GM12878 (cell line): ENCODE data around the gene MAPK8IP3. TPM values are rescaled to one million over a fixed set of nuclear protein-coding genes. Genes with fewer than 3 reads are reported as not detected.

Source experiments
- BCL3 ChIP-seq: IDR thresholded peaks from 2 replicates; pipeline ENCODE4 v1.6.1; 2011; ENCODE audit warnings: borderline replicate concordance, low read depth, mild to moderate bottlenecking, moderate library complexity, low read length; ENCODE audit not compliant: insufficient read depth, poor library complexity, severe bottlenecking
- E2F8 ChIP-seq: fragments of 450-650 bp; IDR thresholded peaks from 2 replicates; pipeline ENCODE4 v1.6.1; 2018; ENCODE audit warnings: mild to moderate bottlenecking, low read depth, moderate library complexity; ENCODE audit not compliant: partially characterized antibody
- ETV6 ChIP-seq, 2 experiments: fragments of 450-650 bp in 1 of 2; IDR thresholded peaks in 1 of 2; conservative IDR thresholded peaks in 1 of 2; 2 replicates each; pipeline ENCODE4 v1.6.1; 2014; ENCODE audit warnings: antibody characterized with exemption in 1 of 2, borderline replicate concordance in 1 of 2, low read depth in 1 of 2, mild to moderate bottlenecking in 1 of 2, moderate library complexity in 1 of 2
- MTA3 ChIP-seq: IDR thresholded peaks from 2 replicates; pipeline ENCODE4 v1.6.1; 2012; ENCODE audit warnings: low read length, inconsistent platforms, borderline replicate concordance
- NFIC ChIP-seq: IDR thresholded peaks from 2 replicates; pipeline ENCODE4 v1.6.1; 2012; ENCODE audit warnings: low read depth, mild to moderate bottlenecking, inconsistent platforms, low read length, moderate library complexity
- NFYA ChIP-seq: IDR thresholded peaks from 2 replicates; pipeline ENCODE4 v1.6.1; 2011; ENCODE audit warnings: low read depth, mild to moderate bottlenecking, low read length, improper control_type of control experiment, borderline replicate concordance
- POLR2A ChIP-seq: IDR thresholded peaks from 2 replicates; pipeline ENCODE4 v1.6.1; 2011; ENCODE audit warnings: low read depth, mild to moderate bottlenecking, low read length
- POLR2AphosphoS2 ChIP-seq: IDR thresholded peaks from 2 replicates; pipeline ENCODE4 v1.6.1; 2011; ENCODE audit warnings: low read depth, mild to moderate bottlenecking, low read length, improper control_type of control experiment, moderate library complexity
- POLR2AphosphoS5 ChIP-seq: IDR thresholded peaks from 2 replicates; pipeline ENCODE4 v1.6.1; 2011; ENCODE audit warnings: mild to moderate bottlenecking, low read length, inconsistent platforms
- SREBF2 ChIP-seq: IDR thresholded peaks from 2 replicates; pipeline ENCODE4 v1.6.1; 2012; ENCODE audit warnings: mild to moderate bottlenecking, low read length
- polyA plus RNA-seq, 11 experiments: library from polyadenylated mRNA; depleted of rRNA in 4 of 11; unstranded in 6 of 11; stranded (reverse) in 5 of 11; fragments of >200 nt; fragmentation: Nextera tagmentation in 4 of 11; fragmentation: Illumina TruSeq in 1 of 11; extraction: Ambion mirVana in 4 of 11; extraction: Trizol in 1 of 11; gene quantifications; 1 replicate in 1 of 11; 2 replicates in 10 of 11; pipeline versions ENCODE4 v1.2.1 to v1.2.3, GENCODE V29; 2011 to 2016; ENCODE audit warnings: inconsistent platforms in 2 of 11, missing spikeins in 2 of 11, low read depth in 1 of 11
- total RNA-seq, 4 experiments: library from RNA; depleted of rRNA in 3 of 4; stranded (reverse); fragments of >200 nt in 3 of 4; fragmentation: Illumina TruSeq in 1 of 4; extraction: Trizol in 1 of 4; gene quantifications; 2 replicates each; pipeline versions ENCODE4 v1.2.1 to v1.2.3, GENCODE V29; 2013 to 2021
- TF ChIP-seq, protein P1 (sequence below): IDR thresholded peaks from 2 replicates; pipeline ENCODE4 v1.6.1; 2011; ENCODE audit warnings: borderline replicate concordance, low read depth, mild to moderate bottlenecking, moderate library complexity, mixed read lengths, low read length; ENCODE audit not compliant: insufficient read depth; ENCODE audit errors: extremely low read length
- TF ChIP-seq, protein P2 (sequence below): fragments of 450-650 bp; formaldehyde crosslinking; IDR thresholded peaks from 2 replicates; pipeline ENCODE4 v1.5.0; 2022; ENCODE audit warnings: mild to moderate bottlenecking, missing genetic modification characterization
- TF ChIP-seq, protein P3 (sequence below): IDR thresholded peaks from 2 replicates; pipeline ENCODE4 v1.6.1; 2011; ENCODE audit warnings: low read depth, mild to moderate bottlenecking, low read length, moderate library complexity, borderline replicate concordance; ENCODE audit errors: extremely low read depth
- TF ChIP-seq, protein P4 (sequence below): fragments of 150-350 bp; IDR thresholded peaks from 2 replicates; pipeline ENCODE4 v1.6.1; 2016; ENCODE audit warnings: low read depth, low read length

Gene MAPK8IP3
- total and polyA plus RNA-seq, 10 of the 15 experiments (the other 5 are each of a cell fraction or from before 2014, with no cell fraction given): 0.06 to 67.9 (median 18.2) TPM

- TF ChIP-seq, protein P1, sequence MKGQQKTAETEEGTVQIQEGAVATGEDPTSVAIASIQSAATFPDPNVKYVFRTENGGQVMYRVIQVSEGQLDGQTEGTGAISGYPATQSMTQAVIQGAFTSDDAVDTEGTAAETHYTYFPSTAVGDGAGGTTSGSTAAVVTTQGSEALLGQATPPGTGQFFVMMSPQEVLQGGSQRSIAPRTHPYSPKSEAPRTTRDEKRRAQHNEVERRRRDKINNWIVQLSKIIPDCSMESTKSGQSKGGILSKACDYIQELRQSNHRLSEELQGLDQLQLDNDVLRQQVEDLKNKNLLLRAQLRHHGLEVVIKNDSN: no peak
- TF ChIP-seq BCL3 (peak; percentile 23), MTA3 (no peak), NFIC (no peak; the same call in 1 of the 2 replicates), POLR2A (peak; percentile 43; the same call in 1 of the 2 replicates), POLR2AphosphoS5 (peak; percentile 21; the same call in 1 of the 2 replicates), SREBF2 (no peak), NFYA (no peak), POLR2AphosphoS2 (peak; percentile 79), E2F8 (no peak), ETV6 (conservative IDR thresholded peaks at IDR 0.05 in 1 of 2, IDR thresholded peaks at IDR 0.05 in 1 of 2; ENCODE audit: borderline replicate concordance in 1 of 2, low read depth in 1 of 2) (no peak)
- TF ChIP-seq, protein P2, sequence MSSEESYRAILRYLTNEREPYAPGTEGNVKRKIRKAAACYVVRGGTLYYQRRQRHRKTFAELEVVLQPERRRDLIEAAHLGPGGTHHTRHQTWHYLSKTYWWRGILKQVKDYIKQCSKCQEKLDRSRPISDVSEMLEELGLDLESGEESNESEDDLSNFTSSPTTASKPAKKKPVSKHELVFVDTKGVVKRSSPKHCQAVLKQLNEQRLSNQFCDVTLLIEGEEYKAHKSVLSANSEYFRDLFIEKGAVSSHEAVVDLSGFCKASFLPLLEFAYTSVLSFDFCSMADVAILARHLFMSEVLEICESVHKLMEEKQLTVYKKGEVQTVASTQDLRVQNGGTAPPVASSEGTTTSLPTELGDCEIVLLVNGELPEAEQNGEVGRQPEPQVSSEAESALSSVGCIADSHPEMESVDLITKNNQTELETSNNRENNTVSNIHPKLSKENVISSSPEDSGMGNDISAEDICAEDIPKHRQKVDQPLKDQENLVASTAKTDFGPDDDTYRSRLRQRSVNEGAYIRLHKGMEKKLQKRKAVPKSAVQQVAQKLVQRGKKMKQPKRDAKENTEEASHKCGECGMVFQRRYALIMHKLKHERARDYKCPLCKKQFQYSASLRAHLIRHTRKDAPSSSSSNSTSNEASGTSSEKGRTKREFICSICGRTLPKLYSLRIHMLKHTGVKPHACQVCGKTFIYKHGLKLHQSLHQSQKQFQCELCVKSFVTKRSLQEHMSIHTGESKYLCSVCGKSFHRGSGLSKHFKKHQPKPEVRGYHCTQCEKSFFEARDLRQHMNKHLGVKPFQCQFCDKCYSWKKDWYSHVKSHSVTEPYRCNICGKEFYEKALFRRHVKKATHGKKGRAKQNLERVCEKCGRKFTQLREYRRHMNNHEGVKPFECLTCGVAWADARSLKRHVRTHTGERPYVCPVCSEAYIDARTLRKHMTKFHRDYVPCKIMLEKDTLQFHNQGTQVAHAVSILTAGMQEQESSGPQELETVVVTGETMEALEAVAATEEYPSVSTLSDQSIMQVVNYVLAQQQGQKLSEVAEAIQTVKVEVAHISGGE: no peak
- TF ChIP-seq, protein P3, sequence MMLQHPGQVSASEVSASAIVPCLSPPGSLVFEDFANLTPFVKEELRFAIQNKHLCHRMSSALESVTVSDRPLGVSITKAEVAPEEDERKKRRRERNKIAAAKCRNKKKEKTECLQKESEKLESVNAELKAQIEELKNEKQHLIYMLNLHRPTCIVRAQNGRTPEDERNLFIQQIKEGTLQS: no peak
- TF ChIP-seq, protein P4, sequence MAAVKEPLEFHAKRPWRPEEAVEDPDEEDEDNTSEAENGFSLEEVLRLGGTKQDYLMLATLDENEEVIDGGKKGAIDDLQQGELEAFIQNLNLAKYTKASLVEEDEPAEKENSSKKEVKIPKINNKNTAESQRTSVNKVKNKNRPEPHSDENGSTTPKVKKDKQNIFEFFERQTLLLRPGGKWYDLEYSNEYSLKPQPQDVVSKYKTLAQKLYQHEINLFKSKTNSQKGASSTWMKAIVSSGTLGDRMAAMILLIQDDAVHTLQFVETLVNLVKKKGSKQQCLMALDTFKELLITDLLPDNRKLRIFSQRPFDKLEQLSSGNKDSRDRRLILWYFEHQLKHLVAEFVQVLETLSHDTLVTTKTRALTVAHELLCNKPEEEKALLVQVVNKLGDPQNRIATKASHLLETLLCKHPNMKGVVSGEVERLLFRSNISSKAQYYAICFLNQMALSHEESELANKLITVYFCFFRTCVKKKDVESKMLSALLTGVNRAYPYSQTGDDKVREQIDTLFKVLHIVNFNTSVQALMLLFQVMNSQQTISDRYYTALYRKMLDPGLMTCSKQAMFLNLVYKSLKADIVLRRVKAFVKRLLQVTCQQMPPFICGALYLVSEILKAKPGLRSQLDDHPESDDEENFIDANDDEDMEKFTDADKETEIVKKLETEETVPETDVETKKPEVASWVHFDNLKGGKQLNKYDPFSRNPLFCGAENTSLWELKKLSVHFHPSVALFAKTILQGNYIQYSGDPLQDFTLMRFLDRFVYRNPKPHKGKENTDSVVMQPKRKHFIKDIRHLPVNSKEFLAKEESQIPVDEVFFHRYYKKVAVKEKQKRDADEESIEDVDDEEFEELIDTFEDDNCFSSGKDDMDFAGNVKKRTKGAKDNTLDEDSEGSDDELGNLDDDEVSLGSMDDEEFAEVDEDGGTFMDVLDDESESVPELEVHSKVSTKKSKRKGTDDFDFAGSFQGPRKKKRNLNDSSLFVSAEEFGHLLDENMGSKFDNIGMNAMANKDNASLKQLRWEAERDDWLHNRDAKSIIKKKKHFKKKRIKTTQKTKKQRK: no peak
Measured at GRCh38 chr16:1769402-1770300, 63.7 kb downstream of the MAPK8IP3 start (continued).
